RCC 7860 (cell line): ENCODE results near the gene SNRPB2.

Experiments
- DNase-seq: peaks from one replicate; pipeline ENCODE4 v3.0.0-alpha.2; 2015; ENCODE audit warnings: low spot score
- FAIRE-seq: peaks from 2 replicates; lab custom pipeline; 2012; peaks lifted over from hg19 to GRCh38; lab: Jason Lieb, UNC

Gene SNRPB2

DNA sequence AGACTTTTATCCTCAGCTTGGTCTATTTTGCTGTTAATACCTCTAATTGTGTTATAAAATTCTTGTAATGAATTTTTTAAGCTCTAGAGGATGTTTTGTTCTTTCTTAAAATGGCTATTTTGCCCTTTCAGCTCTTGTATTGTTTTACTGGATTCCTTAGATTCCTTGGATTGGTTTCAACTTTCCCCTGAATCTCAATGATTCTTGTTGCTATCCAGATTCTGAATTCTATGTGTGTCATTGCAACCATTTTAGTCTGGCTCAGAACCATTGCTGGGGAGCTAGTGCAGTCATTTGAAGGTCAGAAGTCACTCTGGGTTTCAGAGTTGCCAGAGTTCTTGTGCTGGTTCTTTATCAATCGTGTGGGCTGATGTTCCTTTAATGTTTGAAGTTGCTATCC, 55.4 kb downstream of the SNRPB2 start:
- FAIRE-seq (no peak), DNase-seq (no peak)
